GM21786 (cell line): Measurements from ENCODE around the gene WNK2.

ENCODE experiments used
- ATAC-seq: cut with Tn5 transposase; IDR thresholded peaks from one replicate; pipeline ENCODE4 v1.9.1; 2021; ENCODE audit not compliant: unreplicated experiment

WNK2 gene

DNA sequence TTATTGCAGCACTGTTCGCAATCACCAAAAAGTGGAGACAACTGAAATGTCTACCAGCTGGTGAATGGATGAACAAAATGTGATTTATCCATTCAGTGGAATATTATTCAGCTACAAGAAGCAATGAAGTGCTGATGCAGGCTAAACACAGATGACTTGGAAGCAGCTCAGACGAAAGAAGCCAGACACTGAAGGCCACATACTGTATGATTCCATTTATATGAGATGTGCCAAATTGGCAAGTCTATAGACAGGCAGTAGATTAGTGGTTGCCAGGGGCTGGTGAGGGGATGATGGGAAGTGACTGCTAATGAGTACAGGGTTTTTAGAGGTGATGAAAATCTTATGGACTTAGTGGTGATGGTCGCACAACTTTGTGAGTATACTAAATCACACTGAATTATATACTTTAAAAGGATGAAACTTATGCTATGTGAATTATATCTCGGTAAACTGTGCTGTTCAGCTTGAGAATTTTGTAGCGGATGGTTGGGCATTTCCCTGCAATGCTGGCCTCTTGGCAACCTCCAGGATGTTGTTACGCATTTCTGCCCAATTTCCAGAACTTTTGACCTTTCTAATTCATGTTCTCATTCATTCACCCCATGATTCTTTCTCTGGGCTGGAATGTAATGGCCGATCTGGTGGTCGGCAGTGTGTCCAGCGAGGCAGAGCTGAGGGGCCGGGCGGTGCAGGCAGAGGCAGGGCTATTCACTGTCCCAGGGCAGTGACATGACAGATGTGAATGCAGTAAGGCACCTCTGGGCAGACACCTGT, 22.0 kb upstream of the WNK2 start:
- ATAC-seq, result no peak

- no peak for ATAC-seq
Observed at GRCh38 chr9:93164085-93164484, 19.9 kb upstream of the WNK2 start.

DNA sequence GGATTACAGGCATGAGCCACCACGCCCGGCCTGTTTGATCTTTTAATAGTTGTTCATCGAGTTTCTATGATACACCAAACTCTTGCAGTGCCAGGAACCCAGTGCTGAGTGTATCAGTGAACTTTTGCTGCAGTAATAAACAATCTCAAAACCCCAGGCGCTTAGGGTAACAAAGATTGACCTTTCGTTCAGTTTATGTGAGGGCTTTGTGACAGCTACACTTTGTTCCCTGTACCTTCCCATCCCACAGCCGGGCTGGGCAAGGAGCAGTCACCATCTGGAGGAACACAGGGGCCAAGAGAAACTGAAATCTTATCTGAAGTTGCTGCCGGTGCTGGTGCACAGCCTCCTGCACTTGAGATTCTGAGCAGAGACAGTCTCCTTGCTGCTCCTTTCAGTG, 17.2 kb upstream of the WNK2 start:
- no peak for ATAC-seq

DNA sequence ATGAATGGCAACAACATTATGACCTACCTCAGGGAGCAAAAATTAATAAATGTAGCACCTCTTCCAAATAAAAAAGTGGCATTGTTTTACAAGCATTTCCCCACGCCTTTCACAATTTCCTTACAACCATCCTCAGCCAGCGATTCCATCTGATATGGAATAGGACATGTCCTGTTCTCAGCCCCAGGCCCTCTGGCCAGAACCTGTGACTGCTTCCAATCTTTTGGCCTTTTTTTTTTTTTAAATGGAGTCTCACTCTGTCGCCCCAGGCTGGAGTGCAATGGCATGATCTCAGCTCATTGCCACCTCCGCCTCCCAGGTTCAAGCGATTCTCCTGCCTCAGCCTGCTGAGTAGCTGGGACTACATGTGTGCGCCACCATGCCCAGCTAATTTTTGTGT, 16.8 kb upstream of the WNK2 start:
- ATAC-seq, result no peak

DNA sequence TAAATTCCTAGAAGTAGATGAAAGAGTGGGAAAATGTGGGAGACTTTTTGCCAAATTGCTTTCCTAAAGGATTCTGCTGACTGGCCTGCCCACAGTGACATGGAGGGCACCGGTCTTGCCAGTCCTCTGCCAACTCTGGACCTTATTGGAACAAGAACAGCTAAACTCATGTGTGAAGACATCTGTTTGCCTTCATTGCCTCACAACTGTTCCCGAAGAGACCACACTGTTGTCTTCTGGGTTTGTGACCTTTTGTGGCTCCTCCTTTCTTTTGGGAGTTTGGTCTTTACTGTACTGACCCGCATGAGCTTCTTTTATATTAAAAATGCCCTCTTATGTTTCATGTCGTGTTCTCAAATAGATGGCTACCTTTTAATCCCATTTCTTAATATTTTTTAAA, 16.1 kb upstream of the WNK2 start:
- ATAC-seq, result no peak

GRCh38 chr9:93168581-93168980, 15.4 kb upstream of the WNK2 start:
- ATAC-seq, result no peak

DNA sequence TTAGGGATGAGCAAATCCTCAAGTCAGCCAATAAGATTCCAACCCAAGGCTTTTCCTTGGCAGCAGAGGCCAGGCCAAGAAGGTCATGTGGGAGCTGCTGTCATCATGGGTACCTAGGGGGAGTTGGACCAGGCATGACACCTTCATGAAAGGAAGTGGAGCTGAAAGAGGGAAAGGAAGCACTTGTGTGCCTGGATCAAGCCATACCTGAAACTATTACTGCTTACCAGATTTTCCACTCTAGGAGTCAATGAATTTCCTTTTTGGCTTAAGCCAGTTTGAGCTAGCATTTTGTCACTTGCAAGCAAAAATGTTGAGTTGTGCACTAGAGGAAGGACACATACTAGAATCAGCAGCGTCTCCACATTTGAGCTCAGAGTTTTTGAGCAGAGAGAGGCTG, 14.5 kb upstream of the WNK2 start:
- ATAC-seq, result no peak

DNA sequence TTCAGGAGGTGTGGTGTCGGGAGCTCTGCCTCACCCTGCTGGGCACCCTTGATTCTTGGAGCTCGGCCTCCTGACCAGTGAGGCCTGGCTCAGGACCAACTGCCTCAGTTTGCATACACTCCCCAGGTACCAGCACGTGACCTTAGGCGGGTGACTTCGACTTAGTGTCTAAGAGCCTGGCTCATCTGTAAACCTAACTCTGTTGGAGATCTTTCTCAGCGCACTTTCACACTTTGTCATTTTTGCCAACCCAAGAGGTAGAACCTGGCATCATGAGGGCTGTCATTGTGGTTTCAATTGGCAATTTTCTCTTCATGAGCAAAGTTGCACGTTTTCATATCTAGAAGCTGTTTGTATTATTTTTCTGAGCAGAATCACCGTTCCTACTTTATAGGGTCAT, 13.4 kb upstream of the WNK2 start:
- no peak for ATAC-seq

DNA sequence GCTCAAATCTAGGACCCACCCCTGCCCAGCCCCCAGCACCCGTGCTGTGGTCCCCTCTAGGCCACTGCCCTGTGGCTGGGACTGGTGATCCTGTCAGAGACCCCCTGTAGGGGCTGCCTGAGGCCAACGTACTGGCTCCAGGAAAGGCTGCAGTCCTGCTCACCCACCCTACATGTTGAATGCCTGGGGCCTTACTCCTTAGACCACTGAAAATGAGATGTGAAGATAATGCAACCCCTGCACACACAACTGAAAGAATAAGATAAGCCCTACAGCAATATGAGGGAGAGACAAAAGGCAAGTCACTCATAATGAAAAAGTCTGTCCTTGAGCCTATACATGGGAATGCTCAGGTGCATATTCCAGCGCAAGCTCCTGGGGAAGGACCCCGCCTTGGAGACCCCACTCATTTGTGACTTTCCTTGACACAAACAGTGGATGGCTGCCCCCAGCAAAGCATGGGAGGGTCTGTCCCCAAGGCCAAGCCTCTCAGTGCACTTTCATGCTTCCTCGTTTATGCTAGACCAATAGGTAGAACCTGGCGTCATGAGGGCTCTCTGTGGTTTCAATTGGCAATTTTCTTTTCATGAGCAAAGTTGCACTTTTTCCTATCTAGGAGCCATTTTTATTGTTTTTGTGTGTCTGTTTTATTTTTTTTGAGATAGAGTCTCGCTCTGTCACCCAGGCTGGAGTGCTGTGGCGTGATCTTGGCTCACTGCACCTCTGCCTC, 12.5 kb upstream of the WNK2 start:
- no peak for ATAC-seq

GRCh38 chr9:93172666-93173364, 11.1 kb upstream of the WNK2 start:
- no peak for ATAC-seq

DNA sequence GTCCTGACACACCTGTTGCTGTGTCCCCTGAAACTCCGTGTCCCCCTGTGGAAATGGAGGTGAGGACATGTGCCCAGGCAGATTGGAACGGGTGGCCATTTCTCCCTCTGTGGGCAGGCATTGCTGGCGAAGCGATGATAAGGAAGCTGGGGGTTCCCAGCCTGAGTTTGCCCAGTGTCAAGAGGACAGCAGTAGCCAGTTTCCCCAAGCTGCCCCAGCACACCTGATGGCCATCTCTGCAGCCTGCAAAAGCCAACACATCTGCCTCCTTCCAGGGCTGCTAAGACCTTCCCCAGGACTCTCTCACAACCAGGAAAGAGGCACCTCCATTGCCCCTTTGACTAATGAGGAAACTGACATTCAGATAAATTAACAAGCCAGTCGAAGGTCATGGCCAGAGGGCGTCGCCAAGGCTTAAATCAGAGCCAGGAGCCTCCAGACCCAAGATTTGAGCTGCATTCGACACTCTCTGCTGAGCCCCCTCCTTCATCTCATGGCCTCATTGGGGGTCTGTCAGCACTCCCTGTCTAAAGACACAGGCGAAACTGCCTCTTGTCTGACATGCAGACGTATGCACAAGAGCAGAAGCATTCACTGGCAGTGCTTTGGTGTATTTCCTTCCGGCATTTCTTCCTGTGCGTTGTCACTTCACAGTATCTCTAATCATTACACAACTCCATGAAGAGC, 10.4 kb upstream of the WNK2 start:
- no peak for ATAC-seq

GRCh38 chr9:93174976-93175375, 9.0 kb upstream of the WNK2 start:
- no peak for ATAC-seq

DNA sequence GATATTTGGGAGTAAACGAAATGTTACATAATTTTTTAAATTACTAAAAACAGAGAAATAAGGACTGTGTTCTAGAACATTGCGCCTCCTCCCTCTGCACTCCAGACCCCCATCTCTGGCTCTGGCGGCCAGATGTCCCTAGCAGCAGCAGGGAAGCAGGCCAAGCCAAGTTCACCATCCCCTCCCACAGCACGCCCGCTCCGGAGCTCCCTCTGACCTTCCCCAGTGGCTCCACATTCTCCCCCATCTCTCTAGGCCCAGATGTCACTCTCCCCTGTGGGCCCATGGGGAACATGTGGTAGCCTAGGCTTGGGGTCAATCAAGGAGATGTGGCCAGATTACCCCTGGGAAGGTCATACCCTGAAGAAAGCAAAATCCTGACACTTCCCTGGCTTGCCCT, 6.3 kb upstream of the WNK2 start:
- ATAC-seq, result no peak

GRCh38 chr9:93178851-93179786, 4.8 kb upstream of the WNK2 start:
- no peak for ATAC-seq

DNA sequence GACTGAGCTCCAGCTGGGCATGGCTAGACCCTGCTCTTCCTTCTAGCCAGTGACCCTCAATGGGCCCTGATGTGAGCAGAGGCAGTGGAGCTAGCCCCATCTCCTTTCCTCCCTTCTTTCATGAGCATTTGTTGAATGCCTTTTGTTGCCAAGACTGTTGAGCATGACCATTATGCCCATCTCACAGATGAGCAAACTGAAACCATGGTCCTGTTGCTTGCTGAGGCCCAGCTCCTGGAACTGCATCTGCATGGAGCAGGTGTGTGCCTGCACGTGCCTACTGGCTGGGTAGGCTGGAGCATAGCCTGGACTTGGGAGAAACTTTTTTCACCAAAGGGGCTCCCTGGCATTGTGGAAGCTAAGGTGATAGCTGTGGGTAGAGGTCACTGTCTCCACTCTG, 3.0 kb upstream of the WNK2 start:
- no peak for ATAC-seq

DNA sequence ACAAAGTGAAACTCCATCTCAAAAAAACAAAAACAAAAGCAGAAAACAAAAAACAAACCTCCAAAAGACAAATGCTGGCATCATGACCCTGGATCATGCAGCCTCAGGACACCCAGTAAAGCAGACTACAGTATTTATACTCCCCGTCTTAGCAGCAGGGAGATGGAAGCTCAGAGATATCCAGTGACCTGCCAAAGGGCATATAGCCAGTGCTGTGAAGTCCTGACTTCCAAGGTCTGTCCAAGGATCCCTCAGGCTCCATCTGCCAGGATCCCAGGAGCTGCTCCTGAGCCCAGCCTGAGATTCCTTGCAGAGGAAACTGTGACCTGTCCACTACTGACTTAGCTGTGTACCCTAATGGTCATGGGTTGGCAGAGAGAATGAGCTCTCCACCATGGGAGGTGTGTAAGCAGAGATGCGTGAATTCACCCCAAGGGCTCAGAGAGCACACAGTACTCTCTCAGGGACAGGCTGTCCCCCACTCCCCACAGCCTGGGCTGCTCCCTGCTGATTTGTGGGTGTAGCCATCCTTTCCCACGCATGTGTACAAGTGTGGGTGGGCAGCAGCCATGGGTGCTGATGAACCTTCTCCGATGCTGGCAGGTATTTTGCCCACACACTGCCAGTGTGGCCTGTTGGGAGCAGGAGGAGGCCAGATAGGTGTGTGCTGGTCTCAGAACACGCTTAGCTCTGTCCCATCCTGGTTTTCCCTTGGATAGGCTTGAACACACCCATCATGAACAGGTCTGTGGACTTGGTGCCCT, 2.1 kb upstream of the WNK2 start:
- no peak for ATAC-seq

- no peak for ATAC-seq
Observed at GRCh38 chr9:93182572-93182971, 1.4 kb upstream of the WNK2 start.

- no peak for ATAC-seq
Observed at GRCh38 chr9:93183131-93183662, 742 bp upstream of the WNK2 start.
